GM12891 (cell line): ENCODE results near the gene RYR1.

ENCODE experiments used
- POLR2A ChIP-seq: IDR thresholded peaks from 2 replicates; pipeline ENCODE4 v1.6.1; 2011; ENCODE audit warnings: low read depth, low read length, control low read depth
- POLR2AphosphoS5 ChIP-seq: IDR thresholded peaks from 2 replicates; pipeline ENCODE4 v1.6.1; 2011; ENCODE audit warnings: low read depth, low read length, control low read depth

GRCh38 chr19:38519168-38519567, 85.7 kb downstream of the RYR1 start:
- TF ChIP-seq POLR2A: no peak
- no peak for TF ChIP-seq POLR2AphosphoS5
